Measurements from ENCODE around the gene IFI27L1. TPM values are rescaled to one million over a fixed set of nuclear protein-coding genes. Genes with fewer than 3 reads are reported as not detected.

The IFI27L1 gene
- total RNA-seq, 1 donor from 2014 or later = not detected

DNA sequence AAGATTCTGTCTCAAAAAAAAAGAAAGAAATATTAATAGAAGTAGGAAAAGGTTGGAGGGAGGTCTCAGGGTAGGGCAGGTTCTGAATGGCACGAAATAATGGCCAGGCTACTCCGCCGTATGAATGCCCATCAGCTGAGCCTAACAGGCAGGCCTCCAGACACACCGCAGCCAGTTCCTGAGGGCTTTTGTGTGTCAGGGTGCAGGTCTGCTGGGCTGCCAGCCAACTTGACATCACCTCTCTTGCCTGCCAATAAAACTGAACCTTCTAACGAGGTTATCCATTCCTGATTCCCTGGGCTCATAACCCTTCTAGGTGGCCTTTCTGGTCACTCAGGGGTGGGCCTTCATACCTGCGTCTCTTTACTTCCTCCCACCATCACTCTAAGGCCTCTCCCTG is 32.4 kb downstream of the IFI27L1 start:
- no peak for TF ChIP-seq CTCF (IDR thresholded peaks at IDR 0.05)
- peak in 1 of 2 donors; percentile 63 for DNase-seq (ENCODE audit: low spot score in 2 of 2)
- H3K4me3 ChIP-seq = no peak overlapping the region
- H3K36me3 ChIP-seq = no peaks in the 10 kb centered on the region
- no peaks in the 10 kb centered on the region for H3K9me3 ChIP-seq
- intact Hi-C loops (cut with DNase I) = no loop called here
- H3K27ac ChIP-seq = peak overlapping the region in 1 of 2 donors; percentile 25
- H3K4me1 ChIP-seq = no peaks in the 10 kb centered on the region
- H3K27me3 ChIP-seq = no peaks in the 10 kb centered on the region

DNA sequence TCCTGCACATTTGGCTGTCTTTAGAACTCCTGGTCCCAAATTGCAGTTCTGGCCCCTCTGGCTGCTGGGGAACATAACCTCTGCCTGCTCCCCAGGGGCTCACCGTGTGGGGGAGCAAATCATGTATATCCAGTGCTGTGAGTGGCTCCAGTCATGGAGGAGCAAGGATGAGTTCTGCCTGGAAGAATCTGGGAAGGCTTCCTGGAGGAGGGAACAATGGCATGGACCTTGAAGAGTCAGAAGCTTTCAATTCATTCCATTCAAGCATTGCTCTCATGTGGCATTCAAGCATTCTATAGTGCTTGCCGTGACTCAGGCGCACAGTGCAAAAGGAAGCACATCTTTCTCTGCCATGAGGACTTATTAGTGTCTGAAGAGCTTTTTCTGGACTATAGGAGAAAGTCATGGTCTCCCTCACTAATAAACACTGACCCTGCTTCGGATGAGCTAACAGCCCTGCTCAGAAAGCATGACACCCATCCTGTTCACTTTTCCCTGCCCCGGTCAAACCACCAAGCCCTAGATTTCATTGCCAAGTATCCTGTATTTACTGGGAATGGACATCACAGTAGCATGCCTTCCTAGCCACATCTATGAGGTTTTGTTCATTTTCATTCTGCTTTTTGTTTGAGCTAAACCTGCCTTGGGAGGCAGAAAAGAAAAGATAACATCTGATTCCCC is 32.9 kb downstream of the IFI27L1 start:
- Histone ChIP-seq H3K4me1 (no peaks in the 10 kb centered on the region), H3K36me3 (no peaks in the 10 kb centered on the region), H3K9me3 (no peaks in the 10 kb centered on the region), H3K27me3 (no peaks in the 10 kb centered on the region), H3K27ac (peak overlapping the region; percentile 18 to 27), H3K4me3 (no peak overlapping the region)
- peak in 1 of 2 donors; percentile 24 for DNase-seq (ENCODE audit: low spot score in 2 of 2)
- intact Hi-C loops (cut with DNase I) = no loop called here
- TF ChIP-seq CTCF (IDR thresholded peaks at IDR 0.05) = no peak

- no peak for TF ChIP-seq CTCF (IDR thresholded peaks at IDR 0.05)
- DNase-seq (ENCODE audit: low spot score in 2 of 2) = peak in 1 of 2 donors; percentile 31
- Histone ChIP-seq H3K36me3 (no peaks in the 10 kb centered on the region), H3K27ac (peak overlapping the region; percentile 18 to 27), H3K4me1 (no peaks in the 10 kb centered on the region), H3K9me3 (peaks cover 3 to 5% of the 10 kb centered on the region in 2 donors), H3K27me3 (no peaks in the 10 kb centered on the region), H3K4me3 (no peak overlapping the region)
- intact Hi-C loops (cut with DNase I) = no loop called here
Measured at GRCh38 chr14:94114589-94115057, 33.5 kb downstream of the IFI27L1 start.

GRCh38 chr14:94115058-94115591 is 34.0 kb downstream of the IFI27L1 start:
- Histone ChIP-seq H3K27ac (no peak overlapping the region), H3K4me1 (no peaks in the 10 kb centered on the region), H3K36me3 (no peaks in the 10 kb centered on the region), H3K27me3 (no peaks in the 10 kb centered on the region), H3K4me3 (no peak overlapping the region), H3K9me3 (peaks cover 8 to 10% of the 10 kb centered on the region in 2 donors)
- intact Hi-C loops (cut with DNase I) = no loop called here
- no peak for TF ChIP-seq CTCF (IDR thresholded peaks at IDR 0.05)
- DNase-seq (ENCODE audit: low spot score in 2 of 2) = no peak

GRCh38 chr14:94115631-94116030 is 34.5 kb downstream of the IFI27L1 start:
- Histone ChIP-seq H3K36me3 (no peaks in the 10 kb centered on the region), H3K4me1 (no peaks in the 10 kb centered on the region), H3K4me3 (no peak overlapping the region), H3K9me3 (peaks cover 8 to 12% of the 10 kb centered on the region in 2 donors), H3K27ac (no peak overlapping the region), H3K27me3 (no peaks in the 10 kb centered on the region)
- TF ChIP-seq CTCF (IDR thresholded peaks at IDR 0.05) = no peak
- no peak for DNase-seq (ENCODE audit: low spot score in 2 of 2)
- intact Hi-C loops (cut with DNase I) = no loop called here

Measured in ascending aorta (tissue), 2 donors.